Left lung (tissue), 10 donors: ENCODE data around the gene DOK7. TPM values are rescaled to one million over a fixed set of nuclear protein-coding genes. Genes with fewer than 3 reads are reported as not detected.
A peak's percentile ranks its signal among the peaks of the same experiment; 100 is the strongest.

ENCODE experiments used
- ATAC-seq: fragments of 200-7000 bp; cut with Tn5 transposase; one replicate; pipeline ENCODE4 v1.9.1; 2020; ENCODE audit warnings: moderate library complexity
- DNase-seq, 4 donors: peaks; one replicate each; pipeline ENCODE4 v3.0.0-alpha.2; 2013 to 2020
- H3K27ac ChIP-seq, 2 donors: fragments of 200-600 bp; sonication (generic) in 1 of 2; one replicate each; pipeline versions ENCODE4 v1.5.0 to v1.8.0; 2020 to 2021
- H3K27me3 ChIP-seq, 2 donors: fragments of 200-600 bp; sonication (generic) in 1 of 2; one replicate each; pipeline versions ENCODE4 v1.5.0 to v1.8.0; 2020 to 2021
- H3K36me3 ChIP-seq, 2 donors: fragments of 200-600 bp; sonication (generic) in 1 of 2; one replicate each; pipeline versions ENCODE4 v1.5.0 to v1.8.0; 2020 to 2021
- H3K4me1 ChIP-seq, 2 donors: fragments of 200-600 bp; one replicate each; pipeline ENCODE4 v1.8.0; 2021
- H3K4me3 ChIP-seq, 2 donors: fragments of 200-600 bp; sonication (generic) in 1 of 2; one replicate each; pipeline versions ENCODE4 v1.5.0 to v1.8.0; 2020 to 2021; ENCODE audit warnings: mild to moderate bottlenecking in 1 of 2
- H3K9me3 ChIP-seq, 2 donors: fragments of 200-600 bp; sonication (generic) in 1 of 2; one replicate each; pipeline versions ENCODE4 v1.5.0 to v1.8.0; 2020 to 2021
- CTCF ChIP-seq, 2 donors: fragments of 200-600 bp; sonication (generic) in 1 of 2; IDR thresholded peaks; one replicate each; pipeline versions ENCODE4 v1.5.0 to v1.8.0; 2021; ENCODE audit warnings: antibody characterized with exemption in 2 of 2
- intact Hi-C, 2 donors: fragments of 100-400 bp; cut with DNase I; formaldehyde crosslinking; loops; one replicate each; pipeline versions ENCODE4 v1.11.2 to v1.14.2; 2022
- polyA plus RNA-seq, 6 donors: library from polyadenylated mRNA; unstranded; fragments of 120-200 nt; gene quantifications; one replicate each; pipeline ENCODE4 v1.2.1, GENCODE V29; 2013; ENCODE audit not compliant: insufficient read length in 6 of 6
- total RNA-seq, 2 donors: library from RNA; stranded (reverse); fragmentation: NEBNext Ultra II Directional; extraction: Animal tissue kit (Norgen Biotek cat#: 25700); gene quantifications; one replicate each; pipeline ENCODE4 v1.2.1, GENCODE V29; 2021
- donor health status: DM: no; HTN: yes; CAD: no.
- donor health status: DM: no; HTN: no; CAD: no.

The DOK7 gene
- total and polyA plus RNA-seq, 8 donors = 0.28 to 6.3 (median 1.2) TPM

GRCh38 chr4:3527914-3528876, 65.1 kb downstream of the DOK7 start:
- ATAC-seq (no peak), DNase-seq (peak in 2 of 4 donors; percentile 30 to 74)
- H3K9me3 ChIP-seq = no peaks in the 10 kb centered on the region
- peaks cover 0 to 62% of the 10 kb centered on the region in 2 donors for H3K36me3 ChIP-seq
- no peak overlapping the region for H3K4me3 ChIP-seq
- TF ChIP-seq CTCF (IDR thresholded peaks at IDR 0.05) = no peak
- intact Hi-C loops = no loop called here
- H3K27me3 ChIP-seq = no peaks in the 10 kb centered on the region
- no peak overlapping the region for H3K27ac ChIP-seq
- H3K4me1 ChIP-seq = peaks cover 11 to 48% of the 10 kb centered on the region in 2 donors

GRCh38 chr4:3529363-3529762, 66.3 kb downstream of the DOK7 start:
- Histone ChIP-seq H3K9me3 (no peaks in the 10 kb centered on the region), H3K4me3 (peak overlapping the region in 1 of 2 donors; percentile 92), H3K27me3 (no peaks in the 10 kb centered on the region), H3K27ac (peak overlapping the region in 1 of 2 donors; percentile 53), H3K4me1 (peaks cover 11 to 48% of the 10 kb centered on the region in 2 donors), H3K36me3 (peaks cover 0 to 50% of the 10 kb centered on the region in 2 donors)
- no peak for TF ChIP-seq CTCF (IDR thresholded peaks at IDR 0.05)
- intact Hi-C loops = no loop called here
- ATAC-seq (no peak), DNase-seq (peak in 2 of 4 donors; percentile 79 to 83)

- peaks cover 11 to 48% of the 10 kb centered on the region in 2 donors for H3K4me1 ChIP-seq
- no peak for ATAC-seq
- no peaks in the 10 kb centered on the region for H3K9me3 ChIP-seq
- intact Hi-C loops = no loop called here
- DNase-seq = no peak
- H3K4me3 ChIP-seq = peak overlapping the region in 1 of 2 donors; percentile 92
- H3K27ac ChIP-seq = peak overlapping the region in 1 of 2 donors; percentile 53
- no peak for TF ChIP-seq CTCF (IDR thresholded peaks at IDR 0.05)
- H3K27me3 ChIP-seq = no peaks in the 10 kb centered on the region
- H3K36me3 ChIP-seq = peaks cover 0 to 44% of the 10 kb centered on the region in 2 donors
These were observed 66.9 kb downstream of the DOK7 start for GRCh38 chr4:3530051-3530450.

GRCh38 chr4:3530663-3531254, 67.7 kb downstream of the DOK7 start:
- ATAC-seq (no peak), DNase-seq (peak in 1 of 4 donors; percentile 79)
- Histone ChIP-seq H3K4me1 (peaks cover 11 to 48% of the 10 kb centered on the region in 2 donors), H3K4me3 (peak overlapping the region; percentile 88 to 92), H3K36me3 (peaks cover 0 to 37% of the 10 kb centered on the region in 2 donors), H3K27me3 (no peaks in the 10 kb centered on the region), H3K9me3 (no peaks in the 10 kb centered on the region), H3K27ac (no peak overlapping the region)
- TF ChIP-seq CTCF (IDR thresholded peaks at IDR 0.05) = no peak
- intact Hi-C loops = no loop called here
